ENCODE results near the gene MCM7.

DNA sequence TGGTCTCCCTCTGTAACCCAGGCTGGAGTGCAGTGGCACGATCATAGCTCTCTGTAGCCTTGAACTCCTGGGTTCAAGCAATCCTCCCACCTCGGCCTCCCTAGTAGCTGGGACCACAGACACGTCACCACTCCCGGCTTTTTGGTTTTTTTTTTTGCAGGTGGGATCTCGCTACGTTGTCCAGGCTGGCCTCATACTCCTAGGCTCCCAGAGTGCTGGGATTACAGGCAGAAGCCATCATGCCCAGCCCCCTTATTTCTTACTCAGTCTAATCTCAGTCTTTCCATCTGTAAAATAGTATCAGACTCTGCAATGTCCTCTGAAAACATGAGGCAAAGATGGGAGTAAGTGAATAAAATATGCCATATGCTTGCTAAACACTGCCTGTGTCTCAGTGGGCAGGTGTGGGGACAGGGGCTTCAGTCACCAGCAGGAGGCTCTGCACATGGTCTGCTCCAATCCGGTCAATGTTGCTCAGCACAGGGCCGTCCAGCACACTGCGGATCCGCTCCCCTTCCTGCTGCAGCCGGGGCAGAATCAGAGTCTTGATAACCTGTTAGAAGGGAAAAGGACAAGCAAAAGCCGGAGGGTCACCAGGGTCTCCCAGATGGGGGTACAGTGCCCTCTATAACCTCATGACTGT, 8.4 kb upstream of the MCM7 start:
- no peak for TF ChIP-seq EZH2 (IDR thresholded peaks at IDR 0.05)
- TF ChIP-seq, protein P1, sequence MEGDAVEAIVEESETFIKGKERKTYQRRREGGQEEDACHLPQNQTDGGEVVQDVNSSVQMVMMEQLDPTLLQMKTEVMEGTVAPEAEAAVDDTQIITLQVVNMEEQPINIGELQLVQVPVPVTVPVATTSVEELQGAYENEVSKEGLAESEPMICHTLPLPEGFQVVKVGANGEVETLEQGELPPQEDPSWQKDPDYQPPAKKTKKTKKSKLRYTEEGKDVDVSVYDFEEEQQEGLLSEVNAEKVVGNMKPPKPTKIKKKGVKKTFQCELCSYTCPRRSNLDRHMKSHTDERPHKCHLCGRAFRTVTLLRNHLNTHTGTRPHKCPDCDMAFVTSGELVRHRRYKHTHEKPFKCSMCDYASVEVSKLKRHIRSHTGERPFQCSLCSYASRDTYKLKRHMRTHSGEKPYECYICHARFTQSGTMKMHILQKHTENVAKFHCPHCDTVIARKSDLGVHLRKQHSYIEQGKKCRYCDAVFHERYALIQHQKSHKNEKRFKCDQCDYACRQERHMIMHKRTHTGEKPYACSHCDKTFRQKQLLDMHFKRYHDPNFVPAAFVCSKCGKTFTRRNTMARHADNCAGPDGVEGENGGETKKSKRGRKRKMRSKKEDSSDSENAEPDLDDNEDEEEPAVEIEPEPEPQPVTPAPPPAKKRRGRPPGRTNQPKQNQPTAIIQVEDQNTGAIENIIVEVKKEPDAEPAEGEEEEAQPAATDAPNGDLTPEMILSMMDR (IDR thresholded peaks at IDR 0.05), result no peak

Measured in neural progenitor cell (in vitro differentiated cells).